Stimulated activated naive CD4-positive, alpha-beta T cell (primary cell): Measurements from ENCODE around the gene KIR3DL1.
"Not testable (repeated sequence)": the region's sequence is repeated elsewhere in the genome, so short reads cannot be mapped to it uniquely, and the experiment has no call there.

ENCODE experiments used
- DNase-seq, 6 experiments: peaks; one replicate each; lab custom pipeline; 2025; lab: John Stamatoyannopoulos, UW

KIR3DL1 gene

GRCh38 chr19:54814571-54814970, 1.7 kb upstream of the KIR3DL1 start:
- DNase-seq = not testable (repeated sequence)

GRCh38 chr19:54817670-54818536, 1.6 kb downstream of the KIR3DL1 start:
- DNase-seq = no peak

DNA sequence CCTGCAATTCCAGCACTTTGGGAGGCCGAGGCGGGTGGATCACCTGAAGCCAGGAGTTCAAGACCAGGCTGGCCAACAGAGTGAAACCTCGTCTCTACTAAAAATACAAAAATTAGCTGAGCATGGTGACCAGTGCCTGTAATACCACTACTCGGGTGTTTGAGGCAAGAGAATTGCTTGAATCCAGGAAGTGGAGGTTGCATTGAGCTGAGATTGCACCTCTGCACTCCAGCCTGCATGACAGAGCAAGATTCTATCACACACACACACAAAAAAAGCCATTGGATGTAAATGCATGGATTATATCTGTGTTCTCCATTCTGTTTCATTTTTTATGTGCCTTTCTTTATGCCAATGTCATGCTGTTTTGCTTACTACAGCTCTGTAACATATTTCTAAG, 8.1 kb downstream of the KIR3DL1 start:
- DNase-seq = not testable (repeated sequence)

DNA sequence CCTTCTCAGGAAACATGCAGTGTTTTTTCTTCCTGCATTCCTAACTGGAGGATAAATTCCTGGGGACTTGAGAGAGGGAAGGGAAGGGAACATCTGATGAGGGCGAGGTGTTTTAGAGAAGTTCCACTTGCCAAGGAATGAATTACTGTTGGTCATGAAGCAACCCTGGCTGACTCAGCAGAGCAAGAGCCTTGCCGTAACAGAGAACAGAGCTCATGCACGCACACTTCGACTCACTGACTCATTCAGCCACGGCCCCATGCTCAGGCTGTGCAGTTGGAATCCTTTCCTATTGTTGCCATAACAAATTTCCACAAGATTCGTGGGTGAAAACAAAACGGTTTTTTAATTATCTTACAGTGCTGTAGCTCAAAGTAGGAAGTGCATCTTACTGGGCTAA, 9.1 kb downstream of the KIR3DL1 start:
- not testable (repeated sequence) for DNase-seq

GRCh38 chr19:54828064-54828463, 11.8 kb downstream of the KIR3DL1 start:
- DNase-seq = not testable (repeated sequence)

DNA sequence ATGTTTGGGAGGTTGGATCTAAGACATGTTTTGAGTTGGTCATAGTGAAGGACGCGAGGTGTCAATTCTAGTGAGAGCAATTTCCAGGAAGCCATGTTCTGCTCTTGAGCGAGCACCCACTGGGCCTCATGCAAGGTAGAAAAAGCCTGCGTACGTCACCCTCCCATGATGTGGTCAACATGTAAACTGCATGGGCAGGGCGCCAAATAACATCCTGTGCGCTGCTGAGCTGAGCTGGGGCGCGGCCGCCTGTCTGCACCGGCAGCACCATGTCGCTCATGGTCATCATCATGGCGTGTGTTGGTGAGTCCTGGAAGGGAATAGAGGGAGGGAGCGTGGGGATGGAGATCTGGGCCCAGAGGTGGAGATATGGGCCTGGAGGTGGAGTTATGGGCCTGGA, 16.2 kb downstream of the KIR3DL1 start, which contains the start of gene KIR2DS4:
Gene KIR2DS4 (plus strand): TSS at position 181 of the 400 bp plus-strand sequence.
- not testable (repeated sequence) for DNase-seq

DNA sequence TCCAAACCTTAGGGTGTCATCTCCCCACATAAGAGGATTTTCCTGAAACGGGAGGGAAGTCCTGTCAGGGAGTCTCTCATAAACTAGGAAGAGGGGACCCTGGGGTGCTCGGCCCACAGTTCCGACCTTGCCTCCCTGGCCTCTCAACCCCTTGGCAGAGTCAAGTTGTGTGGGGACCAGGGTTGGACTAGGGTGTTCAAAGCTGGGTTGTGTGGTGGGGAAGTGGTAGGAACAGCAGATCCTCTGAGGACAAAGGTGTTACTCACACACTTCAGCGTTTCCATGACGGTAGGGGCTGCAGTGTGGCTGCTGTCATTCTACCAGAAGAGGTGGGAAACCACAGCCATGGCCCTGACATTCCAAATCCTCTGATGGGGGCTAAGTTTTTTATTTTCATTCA, 18.9 kb downstream of the KIR3DL1 start:
- not testable (repeated sequence) for DNase-seq

DNA sequence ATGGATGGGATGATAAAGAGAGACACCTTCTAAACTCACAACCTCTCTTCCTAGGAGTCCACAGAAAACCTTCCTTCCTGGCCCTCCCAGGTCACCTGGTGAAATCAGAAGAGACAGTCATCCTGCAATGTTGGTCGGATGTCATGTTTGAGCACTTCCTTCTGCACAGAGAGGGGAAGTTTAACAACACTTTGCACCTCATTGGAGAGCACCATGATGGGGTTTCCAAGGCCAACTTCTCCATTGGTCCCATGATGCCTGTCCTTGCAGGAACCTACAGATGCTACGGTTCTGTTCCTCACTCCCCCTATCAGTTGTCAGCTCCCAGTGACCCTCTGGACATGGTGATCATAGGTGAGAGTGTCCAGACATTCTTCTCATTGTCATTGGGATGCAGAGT, 21.3 kb downstream of the KIR3DL1 start:
- DNase-seq = not testable (repeated sequence)

DNA sequence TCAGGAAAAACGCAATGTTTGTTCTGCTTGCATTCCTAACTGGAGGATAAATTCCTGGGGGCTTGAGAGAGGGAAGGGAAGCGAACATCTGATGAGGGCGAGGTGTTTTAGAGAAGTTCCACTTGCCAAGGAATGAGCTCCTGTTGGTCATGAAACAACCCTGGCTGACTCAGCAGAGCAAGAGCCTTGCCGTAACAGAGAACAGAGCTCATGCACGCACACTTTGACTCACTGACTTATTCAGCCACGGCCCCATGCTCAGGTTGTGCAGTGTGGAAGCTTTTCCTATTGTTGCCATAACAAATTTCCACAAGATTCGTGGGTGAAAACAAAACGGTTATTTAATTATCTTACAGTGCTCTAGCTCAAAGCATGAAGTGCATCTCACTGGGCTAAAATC, 26.9 kb downstream of the KIR3DL1 start:
- DNase-seq = not testable (repeated sequence)

DNA sequence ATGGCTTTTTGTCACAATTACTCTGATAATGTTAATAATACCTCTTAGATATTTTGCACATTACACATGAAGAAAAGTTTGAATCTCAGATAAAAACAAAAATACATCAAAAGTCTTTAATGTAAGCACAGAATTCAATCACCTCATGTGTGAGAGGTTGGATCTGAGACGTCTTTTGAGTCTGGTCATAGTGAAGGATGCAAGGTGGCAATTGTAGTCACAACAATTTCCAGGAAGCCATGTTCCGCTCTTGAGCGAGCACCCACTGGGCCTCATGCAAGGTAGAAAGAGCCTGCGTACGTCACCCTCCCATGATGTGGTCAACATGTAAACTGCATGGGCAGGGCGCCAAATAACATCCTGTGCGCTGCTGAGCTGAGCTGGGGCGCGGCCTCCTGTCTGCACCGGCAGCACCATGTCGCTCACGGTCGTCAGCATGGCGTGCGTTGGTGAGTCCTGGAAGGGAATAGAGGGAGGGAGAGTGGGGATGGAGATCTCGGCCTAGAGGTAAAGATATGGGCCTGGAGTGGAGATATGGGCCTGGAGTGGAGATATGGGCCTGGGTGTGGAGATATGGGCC, 33.9 kb downstream of the KIR3DL1 start, which contains the start of gene KIR3DL2:
Gene KIR3DL2 (plus strand): TSS at position 383 of the 580 bp plus-strand sequence. CDS start 33 bp downstream, at position 416.
- not testable (repeated sequence) for DNase-seq

GRCh38 chr19:54850930-54851329, 34.7 kb downstream of the KIR3DL1 start:
- no peak for DNase-seq

DNA sequence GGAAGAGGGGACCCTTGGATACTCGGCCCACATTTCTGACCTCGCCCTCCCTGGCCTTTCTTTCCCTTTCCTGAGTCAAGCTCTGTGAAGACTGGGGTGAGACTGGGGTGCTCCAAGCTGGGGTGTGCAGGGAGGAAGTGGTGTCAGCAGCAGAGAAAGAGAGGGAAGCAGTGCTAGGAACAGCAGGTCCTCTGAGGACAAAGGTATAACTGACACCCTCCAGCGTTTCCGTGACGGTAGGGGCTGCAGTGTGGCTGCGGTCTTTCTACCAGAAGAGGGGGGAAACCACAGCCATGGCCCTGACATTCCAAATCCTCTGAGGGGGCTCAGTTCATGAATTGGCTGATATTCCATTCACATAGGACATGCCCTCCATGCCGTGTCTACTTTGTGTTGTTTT, 35.1 kb downstream of the KIR3DL1 start:
- DNase-seq = no peak

GRCh38 chr19:54855241-54855640, 39.0 kb downstream of the KIR3DL1 start:
- DNase-seq = not testable (repeated sequence)

DNA sequence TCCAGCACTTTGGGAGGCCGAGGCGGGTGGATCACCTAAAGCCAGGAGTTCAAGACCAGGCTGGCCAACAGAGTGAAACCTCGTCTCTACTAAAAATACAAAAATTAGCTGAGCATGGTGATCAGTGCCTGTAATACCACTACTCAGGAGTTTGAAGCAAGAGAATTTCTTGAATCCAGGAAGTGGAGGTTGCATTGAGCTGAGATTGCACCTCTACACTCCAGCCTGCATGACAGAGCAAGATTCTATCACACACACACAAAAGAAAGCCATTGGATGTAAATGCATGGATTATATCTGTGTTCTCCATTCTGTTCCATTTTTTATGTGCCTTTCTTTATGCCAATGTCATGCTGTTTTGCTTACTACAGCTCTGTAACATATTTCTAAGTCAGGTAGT, 42.2 kb downstream of the KIR3DL1 start:
- not testable (repeated sequence) for DNase-seq

DNA sequence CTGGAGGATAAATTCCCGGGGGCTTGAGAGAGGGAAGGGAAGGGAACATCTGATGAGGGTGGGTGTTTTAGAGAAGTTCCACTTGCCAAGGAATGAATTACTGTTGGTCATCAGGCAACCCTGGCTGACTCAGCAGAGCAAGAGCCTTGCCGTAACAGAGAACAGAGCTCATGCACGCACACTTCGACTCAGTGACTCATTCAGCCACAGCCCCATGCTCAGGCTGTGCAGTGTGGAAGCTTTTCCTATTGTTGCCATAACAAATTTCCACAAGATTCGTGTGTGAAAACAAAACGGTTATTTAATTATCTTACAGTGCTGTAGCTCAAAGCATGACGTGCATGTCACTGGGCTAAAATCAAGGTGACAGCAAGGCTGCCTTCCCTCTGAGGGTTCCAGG, 43.2 kb downstream of the KIR3DL1 start:
- not testable (repeated sequence) for DNase-seq

GRCh38 chr19:54863459-54863858, 47.2 kb downstream of the KIR3DL1 start:
- DNase-seq = not testable (repeated sequence)

DNA sequence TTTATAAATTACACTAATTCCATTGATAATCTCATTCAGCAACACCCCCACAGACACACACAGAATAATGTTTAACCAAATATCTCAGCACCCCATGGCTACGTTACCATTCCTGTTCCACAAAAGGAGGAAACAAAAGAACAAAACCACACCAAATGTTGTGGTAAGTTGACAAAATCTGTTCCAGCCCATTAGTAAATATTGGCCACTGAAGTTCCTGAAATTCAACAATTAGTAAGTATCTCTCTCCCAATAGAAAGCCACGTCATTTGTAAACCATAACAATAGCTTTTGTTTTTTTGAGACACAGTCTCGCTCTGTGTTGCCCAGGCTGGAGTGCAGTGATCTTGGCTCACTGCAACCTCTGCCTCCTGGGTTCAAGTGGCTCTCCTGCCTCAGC, 55.4 kb downstream of the KIR3DL1 start:
- no peak for DNase-seq

- DNase-seq = no peak
Measured at GRCh38 chr19:54873990-54874389, 57.7 kb downstream of the KIR3DL1 start, which contains the start of gene FCAR. Gene FCAR (plus strand): TSS chr19:54874235. CDS start chr19:54874290, 55 bp downstream.

DNA sequence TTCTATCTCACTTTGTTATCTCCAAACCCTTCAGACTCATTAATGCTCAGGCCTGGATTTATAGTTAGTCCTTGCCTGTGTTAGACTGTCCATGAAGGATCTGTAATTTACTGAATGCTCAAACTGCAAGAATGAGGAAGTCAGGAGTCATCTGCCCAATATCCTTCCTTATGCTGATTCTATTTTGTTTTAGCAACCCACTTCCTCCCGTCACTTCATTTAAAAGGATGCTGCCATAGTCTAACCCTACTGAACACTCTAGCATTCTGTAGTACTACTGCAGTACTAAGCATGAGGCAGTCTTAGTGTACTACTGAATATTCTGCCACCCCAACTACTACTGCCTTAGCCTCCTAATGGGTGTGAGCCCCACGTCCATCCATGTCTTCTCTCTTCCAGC, 59.2 kb downstream of the KIR3DL1 start:
- DNase-seq = no peak

DNA sequence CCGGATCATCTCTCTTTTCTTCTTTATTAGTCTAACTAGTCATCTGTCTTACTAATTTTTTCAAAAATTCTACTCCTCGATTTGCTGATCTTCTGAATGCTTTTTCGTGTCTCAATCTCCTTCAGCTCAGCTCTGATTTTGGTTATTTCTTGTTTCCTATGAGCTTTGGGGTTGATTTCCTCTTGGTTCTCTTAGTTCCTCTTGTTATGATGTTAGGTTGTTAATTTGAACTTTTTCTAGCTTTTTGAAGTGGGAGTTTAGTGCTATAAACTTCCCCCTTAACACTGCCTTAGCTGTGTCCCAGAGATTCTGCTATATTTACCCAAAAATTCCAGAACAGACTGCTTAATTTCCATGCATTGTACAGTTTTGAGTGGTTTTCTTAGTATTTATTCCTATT, 61.2 kb downstream of the KIR3DL1 start:
- no peak for DNase-seq
